NOMO-1 (cell line): Measurements from ENCODE around the gene LILRB5.
"Not testable (repeated sequence)": the region's sequence is repeated elsewhere in the genome, so short reads cannot be mapped to it uniquely, and the experiment has no call there.

Source experiments
- DNase-seq, 2 experiments: peaks; one replicate each; lab custom pipeline; 2025; ENCODE audit not compliant: unreplicated experiment in 2 of 2; lab: John Stamatoyannopoulos, UW

The LILRB5 gene

DNA sequence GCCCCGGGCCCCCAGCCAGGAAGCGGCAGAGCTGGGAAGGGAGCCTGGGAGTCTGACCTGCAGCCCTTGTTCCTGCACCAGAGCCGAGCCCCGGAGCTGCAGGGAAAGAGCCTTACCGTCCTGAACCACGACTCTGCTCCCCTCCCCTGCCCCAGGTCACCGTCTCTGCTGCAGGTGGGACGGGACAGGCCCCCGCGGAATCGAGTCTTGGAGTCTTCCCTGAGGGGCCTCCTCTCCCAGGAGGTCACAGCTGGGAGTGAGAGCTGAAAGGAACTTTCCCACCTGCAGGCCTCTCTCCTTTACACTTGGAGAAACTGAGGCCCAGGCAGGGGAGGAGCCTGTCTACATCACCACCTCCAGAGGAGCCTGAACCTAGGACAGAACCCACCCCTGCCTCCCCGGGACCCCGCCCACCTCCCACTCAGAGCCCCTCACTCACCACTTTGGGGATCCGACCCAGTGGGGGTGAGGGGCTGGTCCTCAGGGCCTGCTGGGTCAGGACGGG is 20.1 kb upstream of the LILRB5 start:
- DNase-seq = not testable (repeated sequence)

DNA sequence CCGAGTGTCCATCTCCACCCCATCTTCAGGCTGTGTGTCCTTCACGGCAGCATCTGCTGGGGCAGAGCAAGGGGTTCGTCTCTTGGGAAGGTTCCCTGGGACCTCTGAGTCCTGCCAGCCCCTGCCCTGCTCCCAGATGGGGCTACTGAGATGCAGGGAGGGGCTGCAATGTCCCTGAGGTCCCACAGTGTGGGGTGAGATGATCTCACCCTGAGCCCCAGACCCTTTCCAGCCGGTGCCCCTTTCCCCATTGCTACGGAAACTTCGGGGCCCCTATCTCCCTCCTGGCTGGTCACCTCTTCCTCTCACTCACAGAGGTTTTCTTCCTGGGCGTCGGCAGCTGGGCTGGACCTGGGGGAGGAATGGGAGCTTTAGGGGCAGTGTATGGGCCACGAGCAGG is 18.9 kb upstream of the LILRB5 start:
- DNase-seq = no peak

DNA sequence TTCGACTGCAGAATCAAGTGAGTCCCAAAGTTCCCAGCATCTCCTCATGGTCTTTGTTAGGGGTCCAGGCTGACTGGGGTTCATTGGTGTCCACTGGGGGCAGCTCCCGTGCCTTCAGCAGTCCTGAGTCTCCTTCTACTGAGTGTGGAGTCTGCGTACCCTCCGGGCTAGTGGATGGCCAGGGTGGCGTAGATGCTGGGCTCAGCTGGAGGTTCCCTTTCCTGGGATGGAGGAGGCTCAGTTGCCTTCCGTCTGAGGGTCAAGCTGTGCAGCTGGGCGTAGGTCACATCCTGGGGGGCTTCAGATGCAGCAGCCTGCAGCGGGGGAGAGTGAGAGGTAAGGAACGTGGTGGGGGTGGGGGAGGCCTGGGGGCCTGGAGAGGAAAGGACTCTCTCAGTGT is 17.4 kb upstream of the LILRB5 start:
- DNase-seq = not testable (repeated sequence)

DNA sequence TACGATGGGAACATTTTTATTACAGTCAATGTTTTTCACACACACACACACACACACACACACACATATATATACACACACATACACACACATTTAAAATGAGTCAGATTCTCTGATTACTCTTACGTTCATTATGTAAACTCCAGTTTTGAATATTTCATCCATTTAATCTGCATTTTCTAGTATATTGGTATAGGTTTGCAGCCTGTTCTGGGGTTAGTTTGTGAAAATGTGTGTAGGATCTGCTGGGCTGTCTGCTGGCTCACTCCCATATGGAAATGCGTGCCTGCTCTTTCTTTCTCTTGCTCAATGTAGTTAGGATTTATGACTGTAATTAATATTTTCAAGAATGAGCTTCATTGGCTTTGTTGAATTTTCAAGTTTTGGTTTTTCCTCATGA is 16.7 kb upstream of the LILRB5 start:
- DNase-seq = no peak

DNA sequence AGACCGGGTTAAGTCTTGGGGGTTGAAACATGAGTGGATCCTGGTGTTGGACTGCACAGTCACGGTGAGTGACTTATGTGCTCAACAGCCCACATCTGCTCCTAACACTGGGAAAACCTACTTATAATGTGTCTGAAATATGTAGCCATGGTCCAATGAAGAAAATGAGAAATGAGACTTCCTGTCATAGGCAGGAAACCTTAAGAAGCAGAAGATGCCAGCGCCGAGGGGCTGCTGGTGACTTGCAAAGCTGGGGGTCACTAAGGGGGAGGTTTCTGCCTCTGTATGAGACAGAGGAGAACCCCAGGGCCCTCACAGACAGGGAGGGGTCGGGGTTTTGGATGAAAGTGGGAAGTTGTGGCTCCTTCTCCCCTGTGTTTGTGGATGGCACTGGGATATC is 15.1 kb upstream of the LILRB5 start:
- DNase-seq = not testable (repeated sequence)

DNA sequence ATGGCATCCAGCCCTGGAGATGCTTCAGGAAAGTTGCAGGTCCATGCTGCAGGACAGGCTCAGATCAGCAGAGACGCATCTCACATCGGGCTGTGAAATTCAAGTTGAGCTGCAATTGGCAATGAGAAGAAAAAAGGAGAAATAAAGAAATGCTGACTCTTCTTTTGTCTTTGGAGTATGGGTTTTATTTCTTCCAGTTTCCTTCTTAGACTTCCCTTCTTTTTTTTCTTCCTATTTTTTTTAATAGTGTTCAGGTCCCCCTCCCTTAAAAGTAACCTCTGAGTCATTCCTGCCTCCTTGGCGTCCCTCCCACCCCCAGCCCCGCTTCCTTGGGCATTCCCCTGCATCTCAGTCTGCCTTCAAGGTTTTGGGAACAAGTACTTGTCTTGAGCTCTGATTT is 14.5 kb upstream of the LILRB5 start:
- DNase-seq = not testable (repeated sequence)

DNA sequence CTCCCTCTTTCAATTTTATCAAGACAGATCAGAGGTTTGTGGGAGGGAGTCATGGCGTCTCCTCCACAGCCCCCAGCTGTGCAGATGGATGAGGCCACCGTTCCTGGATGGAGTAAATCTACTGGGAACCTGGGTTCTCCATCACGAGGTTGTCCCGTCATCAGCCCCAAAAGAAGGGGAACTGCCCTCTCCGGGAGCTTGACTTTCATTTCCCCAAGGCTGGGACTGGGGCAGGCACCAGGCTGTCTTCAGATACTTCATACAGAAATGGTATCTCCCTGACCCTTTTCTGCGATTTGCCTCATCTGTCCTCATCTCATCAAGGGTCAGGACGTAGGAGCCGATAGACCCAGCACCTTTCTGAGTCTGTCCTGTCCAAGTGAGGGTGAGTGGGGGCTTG is 14.0 kb upstream of the LILRB5 start:
- DNase-seq = peak; percentile 30 to 69

DNA sequence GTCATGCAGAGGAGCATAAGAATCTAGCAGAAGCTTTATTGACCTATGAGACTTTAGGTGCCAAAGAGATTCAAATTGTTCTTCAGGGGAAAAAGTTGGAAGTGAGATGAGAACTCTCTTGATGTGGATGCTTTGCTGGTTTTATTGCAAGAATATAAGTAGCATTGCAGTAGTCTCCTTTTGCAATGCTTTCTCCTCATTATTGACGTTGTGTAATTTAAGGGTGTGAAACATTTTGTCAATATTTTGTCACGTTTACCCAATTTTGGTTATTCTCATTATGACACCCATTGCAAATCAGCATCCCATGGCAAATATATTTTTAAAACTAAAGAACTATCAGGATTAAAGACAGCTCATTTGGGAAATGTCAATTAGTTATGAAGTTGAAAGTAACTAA is 11.9 kb upstream of the LILRB5 start:
- DNase-seq = peak in 1 of 2 experiments; percentile 17

DNA sequence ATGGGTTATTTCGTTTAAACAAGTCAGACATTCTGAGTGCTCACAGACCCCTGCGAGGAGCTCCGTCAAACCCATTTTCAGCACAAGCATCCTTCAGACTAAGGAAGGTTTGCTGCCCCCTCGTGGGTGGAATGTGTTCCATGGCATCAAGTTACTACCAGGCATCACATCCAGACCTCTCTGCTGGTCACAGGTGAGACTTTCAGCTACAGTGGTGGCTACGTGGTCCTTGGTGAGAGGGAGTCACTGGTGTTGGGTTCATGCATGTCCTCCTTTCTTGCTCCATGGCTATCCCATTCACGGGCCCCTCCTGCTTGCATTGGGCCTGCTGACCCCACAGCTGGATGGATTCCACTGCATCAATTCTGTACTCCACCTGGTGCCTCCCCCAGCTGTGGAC is 9.1 kb upstream of the LILRB5 start:
- DNase-seq = peak; percentile 14 to 61

DNA sequence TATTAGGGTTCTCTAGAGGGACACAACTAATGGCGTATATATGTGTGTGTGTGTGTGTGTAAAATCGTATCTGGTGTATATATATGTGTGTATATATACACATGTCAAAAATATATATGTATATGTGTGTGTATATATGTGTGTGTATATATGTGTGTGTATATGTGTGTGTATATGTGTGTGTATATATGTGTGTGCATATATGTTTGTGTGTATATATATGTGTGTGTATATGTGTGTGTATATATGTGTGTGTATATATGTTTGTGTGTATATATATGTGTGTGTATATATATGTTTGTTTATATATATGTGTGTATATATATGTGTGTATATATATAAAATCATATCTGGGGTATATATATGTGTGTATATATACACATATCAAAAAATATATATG is 5.4 kb upstream of the LILRB5 start:
- no peak for DNase-seq

DNA sequence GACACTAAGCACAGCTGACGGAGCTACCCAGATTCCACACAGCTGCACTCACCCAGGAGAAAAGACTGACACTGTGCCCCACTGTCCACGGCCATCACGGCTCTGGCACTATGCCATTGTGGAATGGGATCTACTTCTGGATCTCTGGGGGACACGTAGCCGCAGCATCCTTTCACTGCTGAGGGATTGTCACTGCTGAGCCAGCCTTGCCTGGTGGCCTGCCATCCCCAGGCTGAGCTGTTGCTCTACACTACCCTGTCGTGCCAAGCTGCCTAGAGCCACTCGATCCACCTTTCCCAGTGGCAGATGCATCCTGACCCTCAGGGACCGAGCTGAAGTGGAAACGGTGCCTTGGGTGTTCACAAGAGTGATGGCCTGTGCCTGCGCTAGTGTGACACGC is 5.0 kb upstream of the LILRB5 start:
- no peak for DNase-seq

DNA sequence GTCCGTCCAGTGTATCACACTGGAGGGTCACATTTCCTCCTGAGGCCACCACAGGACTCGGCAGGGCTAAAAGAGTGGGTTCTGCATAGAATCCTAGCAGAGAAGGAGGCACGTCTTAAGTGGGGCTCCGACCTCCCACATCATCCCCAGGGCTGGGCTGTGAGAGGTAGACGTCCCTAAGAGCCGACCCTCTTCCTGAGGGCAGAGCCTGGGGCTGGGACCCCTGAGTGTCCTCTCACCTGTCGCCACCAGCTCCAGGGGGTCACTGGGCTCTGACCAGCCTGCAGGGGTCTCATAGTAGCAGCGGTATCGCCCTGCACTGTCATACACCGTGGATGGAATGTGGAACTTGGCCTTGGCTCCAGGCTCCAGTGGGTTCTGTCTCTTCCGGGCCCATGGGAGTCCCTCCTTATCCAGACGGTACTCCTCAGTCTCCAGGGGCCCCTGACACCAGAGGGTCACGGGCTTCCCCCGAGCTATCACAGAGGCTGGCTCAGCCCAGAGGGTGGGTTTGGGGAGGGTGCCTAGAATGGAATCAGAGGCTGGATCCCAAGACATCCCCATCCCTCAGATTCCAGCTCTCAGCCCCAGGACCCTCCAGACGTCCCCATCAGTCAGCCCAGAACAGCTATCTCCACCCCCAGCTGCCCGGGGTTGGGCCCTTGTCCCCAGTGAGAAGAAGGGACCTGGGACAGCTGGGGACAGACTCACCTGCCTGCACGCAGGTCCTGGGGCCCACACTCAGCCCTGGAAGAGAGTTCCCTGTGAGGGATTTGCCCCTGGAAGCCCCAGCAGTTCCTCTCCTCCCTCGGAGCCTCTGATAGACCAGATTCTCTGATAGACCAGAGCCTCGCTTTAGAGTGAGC is 590 bp downstream of the LILRB5 start:
- DNase-seq = no peak

DNA sequence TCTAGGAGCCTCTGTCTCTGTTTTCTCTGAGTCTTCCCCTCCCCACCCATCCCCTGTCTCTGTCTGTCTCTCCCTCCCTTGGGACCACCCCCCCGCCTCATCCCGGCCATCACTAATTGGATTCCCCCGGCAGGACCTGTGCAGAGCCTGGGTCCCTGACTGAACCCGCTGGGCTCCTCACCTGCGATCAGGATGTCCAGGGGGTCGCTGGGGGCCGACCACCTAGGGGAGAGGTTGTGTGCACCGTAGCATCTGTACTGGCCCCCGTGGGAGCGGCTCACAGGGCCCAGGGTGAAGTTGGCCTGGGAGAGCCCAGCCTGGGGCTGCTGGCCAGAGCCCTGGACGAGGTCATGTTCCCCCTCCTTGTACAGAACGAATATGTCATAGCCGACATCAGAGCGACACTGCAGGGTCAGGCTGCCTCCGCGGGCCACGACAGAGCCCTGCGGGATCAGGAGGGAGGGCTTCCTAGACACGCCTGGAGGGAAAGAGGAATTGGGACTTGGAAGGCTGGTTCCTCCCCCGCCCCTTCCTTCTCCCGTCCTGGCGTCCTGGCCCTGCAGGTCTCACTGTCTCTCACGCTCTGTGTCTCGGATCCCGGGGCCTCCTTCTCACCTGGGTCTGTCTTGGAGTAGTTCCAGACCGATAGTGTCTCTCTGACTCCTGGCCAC is 1.8 kb downstream of the LILRB5 start:
- no peak for DNase-seq

DNA sequence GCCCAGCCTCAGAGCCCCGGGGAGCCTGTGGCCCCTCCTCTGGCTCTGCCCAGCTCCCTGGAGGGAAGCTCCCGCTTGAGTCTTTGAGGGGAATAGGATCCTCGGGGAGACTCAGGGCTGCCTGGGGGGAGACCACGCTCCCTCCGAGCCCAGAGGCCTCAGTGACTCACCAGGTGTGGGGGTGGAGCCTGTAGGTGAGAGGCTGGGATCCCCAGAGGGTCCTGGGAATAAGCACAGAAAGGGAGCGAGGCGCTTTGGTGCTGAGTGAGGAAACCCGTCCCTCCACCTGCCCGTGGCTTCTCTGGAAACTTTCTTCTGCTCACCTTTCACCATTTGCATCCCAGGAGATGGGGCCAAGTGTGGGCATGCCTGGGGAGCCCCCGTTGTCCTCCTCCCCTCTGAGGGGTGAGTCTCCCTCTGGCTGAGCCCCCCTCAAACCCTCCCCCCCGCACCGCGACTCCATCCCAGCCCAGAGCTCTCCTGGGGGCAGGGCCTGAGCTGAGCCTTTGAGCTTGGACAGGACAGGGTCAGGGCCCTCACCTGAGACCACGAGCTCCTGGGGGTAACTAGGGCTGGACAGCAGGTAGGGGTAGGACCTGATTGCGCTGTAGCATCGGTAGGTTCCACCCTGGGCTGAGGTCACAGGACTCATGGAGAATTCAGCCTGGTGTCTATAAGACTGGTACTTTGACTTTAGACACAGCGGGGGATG is 2.7 kb downstream of the LILRB5 start:
- DNase-seq = no peak

DNA sequence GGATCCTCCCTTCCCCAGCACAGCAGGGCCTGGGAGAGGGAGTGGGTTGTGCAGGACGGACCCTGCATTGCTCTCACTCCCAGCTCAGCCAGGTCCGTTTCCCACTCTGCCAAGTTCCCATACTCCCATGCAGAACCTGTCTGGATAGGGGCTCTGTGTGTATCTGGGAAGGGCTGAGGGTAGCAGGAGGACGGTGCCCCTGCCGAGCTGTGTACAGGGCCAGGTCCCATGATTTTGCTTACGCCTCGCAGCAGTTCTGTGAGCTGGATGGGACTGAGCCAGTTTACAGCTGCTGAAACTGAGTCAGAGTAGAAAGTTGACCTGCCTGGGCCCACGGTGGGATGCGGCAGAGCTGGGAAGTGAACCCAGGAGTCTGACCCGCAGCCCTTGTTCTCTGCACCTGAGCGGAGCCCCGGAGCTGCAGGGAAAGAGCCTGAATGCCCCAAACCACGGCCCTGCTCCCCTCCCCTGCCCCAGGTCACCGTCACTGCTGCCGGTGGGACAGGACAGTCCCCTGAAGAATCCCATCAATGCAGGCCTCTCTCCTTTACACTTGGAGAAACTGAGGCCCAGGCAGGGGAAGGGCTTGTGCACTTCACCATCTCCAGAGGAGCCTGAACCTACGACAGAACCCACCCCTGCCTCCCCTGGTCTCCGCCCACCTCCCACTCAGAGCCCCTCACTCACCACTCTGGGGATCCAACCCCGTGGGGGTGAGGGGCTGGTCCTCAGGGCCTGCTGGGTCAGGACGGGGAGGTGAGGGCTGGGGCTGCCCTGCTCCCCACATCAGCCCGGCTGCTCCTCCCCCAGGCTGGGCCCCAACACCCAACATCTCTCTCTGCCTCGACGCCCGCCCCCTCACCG is 3.5 kb downstream of the LILRB5 start:
- no peak for DNase-seq

DNA sequence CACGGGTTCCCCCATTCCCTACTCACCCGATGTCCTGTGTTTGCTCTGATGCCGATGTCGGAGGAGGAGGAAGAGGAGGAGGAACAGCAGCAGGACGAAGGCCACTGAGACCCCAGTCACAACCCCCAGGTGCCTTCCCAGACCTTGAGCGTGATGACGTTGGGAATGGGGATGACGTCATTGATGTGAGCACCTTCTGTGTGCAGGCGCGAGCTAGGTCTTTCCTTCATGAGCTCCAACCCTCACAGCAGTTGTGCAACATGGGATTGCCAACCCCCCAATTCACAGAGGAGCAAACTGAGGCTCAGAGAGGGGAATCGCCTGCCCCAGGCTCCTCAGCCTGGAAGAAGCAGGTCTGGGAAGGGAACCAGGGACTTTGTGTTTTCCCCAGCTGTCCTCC is 4.2 kb downstream of the LILRB5 start:
- no peak for DNase-seq

DNA sequence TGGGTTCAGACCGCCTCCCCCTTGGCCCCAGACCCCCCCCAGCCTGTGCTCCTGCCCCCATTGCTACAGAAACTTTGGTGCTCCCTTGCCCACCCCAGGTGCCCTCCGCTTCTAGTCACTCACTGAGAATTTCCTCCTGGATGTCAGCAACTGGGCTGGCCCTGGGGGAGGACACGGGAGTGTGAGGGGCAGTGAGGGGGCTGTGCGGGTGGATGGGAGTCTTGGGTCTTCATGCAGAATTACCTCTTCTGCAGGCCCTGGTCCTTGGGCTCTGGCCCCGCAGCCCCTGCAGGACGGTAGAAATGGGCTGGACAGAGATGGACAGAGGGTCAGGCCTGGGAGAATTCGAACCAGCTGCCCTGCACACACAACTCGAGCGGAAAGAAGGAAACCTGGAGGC is 4.8 kb downstream of the LILRB5 start:
- DNase-seq = no peak

DNA sequence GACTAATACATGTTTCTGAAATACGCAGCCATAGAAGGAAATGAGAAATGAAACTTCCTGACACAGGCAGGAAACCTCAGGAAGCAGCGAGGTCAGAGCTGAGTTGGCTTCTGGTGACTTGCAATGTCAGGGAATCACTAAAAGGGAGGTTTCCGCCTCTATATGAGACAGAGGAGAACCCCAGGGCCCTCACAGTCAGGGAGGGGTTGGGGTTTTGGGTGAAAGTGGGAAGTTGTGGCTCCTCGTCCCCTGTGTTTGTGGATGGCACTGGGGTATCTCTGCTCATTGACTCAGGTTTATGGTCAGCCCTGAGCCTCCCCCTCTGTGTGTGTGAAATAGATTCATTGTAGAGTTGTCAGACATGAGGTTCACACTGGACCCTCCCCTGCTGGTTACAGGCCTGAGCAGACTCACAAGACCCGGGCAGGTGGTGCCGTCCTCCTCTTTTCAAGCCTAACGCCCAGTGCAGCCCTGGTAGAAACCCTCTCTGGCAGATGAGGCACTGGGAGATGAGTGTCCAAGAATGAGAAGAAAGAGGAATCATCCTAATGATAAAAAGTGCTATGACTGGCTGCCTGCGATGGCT is 9.0 kb downstream of the LILRB5 start:
- DNase-seq = peak; percentile 82 to 92

DNA sequence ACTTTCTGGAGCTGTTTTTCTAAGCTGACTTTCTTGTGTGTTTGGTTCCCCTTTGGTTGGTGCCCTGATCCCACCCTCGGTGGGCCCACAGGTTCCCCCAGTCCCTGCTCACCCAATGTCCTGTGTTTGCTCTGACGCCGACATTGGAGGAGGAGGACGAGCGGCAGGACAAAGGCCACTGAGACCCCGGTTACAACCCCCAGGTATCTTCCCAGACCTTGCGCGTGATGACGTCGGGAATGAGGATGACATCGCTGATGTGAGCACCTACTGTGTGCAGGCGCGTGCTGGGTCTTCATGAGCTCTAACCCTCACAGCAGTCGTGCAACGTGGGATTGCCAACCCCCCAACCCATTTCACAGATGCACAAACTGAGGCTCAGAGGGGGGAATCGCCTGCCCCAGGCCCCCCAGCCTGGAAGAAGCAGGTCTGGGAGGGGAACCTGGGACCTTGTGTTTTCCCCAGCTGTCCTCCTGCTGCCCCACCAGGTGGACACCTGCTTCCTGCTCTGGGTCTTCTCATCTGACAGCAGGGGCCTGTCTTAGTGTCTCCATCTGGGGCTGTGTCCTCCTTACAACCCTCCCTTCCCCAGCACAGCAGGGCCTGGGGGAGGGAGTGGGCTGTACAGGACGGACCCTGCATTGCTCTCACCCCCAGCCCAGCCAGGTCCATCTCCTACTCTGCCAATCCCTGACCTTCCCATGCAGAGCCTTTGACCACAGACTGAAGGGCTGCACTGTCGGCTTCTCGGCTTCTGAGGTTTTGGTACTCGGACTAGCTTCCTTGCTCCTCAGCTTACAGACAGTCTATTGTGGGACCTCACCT is 9.8 kb downstream of the LILRB5 start:
- DNase-seq = no peak
